ENCODE results near the gene TUFT1. TPM values are rescaled to one million over a fixed set of nuclear protein-coding genes. Genes with fewer than 3 reads are reported as not detected.

TUFT1 gene
- total and polyA plus RNA-seq, 2 of the 4 experiments (the other 2 are of a cell fraction) = 21.2 to 30.3 TPM

DNA sequence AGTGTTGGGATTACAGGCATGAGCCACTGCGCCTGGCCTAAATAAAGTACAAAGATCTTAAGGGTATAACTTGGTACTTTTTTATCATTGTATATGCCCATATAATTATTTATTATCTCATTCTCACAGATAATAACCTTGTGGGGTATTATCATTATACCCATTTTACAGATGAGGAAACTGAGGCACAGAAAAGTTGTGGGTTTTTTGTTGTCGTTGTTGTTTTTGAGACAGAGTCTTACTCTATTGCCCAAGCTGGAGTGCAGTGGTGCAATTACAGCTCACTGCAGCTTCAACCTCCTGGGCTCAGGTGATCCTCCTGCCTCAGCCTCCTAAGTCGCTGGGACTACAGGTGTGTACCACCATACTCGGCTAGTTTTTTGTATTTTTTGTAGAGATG lies 24.8 kb upstream of the TUFT1 start:
- ATAC-seq (ENCODE audit: low read depth) (no peak), DNase-seq (no peak)
- dilution Hi-C loops (cut with HindIII; ENCODE audit: low sequenced_read_pairs, unreplicated experiment) = no loop called here
- ChIA-PET CTCF (no interaction called here), POLR2A (ENCODE audit: unreplicated experiment) (no interaction called here)
- Histone ChIP-seq H3K14ac (replicated peaks; ENCODE audit: low read depth, low read length) (no peak overlapping the region), H2AFZ (replicated peaks; ENCODE audit: low read length, poor library complexity) (no peak overlapping the region), H3K9me1 (ENCODE audit: insufficient read depth, low read length) (0 out of 2 replicates have a peak, but pooled peaks cover 3% of the 10 kb centered on the region), H3K4me3 (ENCODE audit: insufficient read depth, low read depth, low read length) (no peak overlapping the region), H4K91ac (ENCODE audit: insufficient read depth, low read depth, low read length) (no peak overlapping the region), H3K27ac (ENCODE audit: insufficient read depth, low read length) (no peak overlapping the region), H2AK9ac (replicated peaks; ENCODE audit: low read depth, low read length, poor library complexity) (no peak overlapping the region), H4K8ac (ENCODE audit: low read depth in 2 of 2, low read length in 2 of 2) (no peak overlapping the region), H4K20me1 (ENCODE audit: insufficient read depth, low read length) (no peaks in the 10 kb centered on the region), H2BK15ac (ENCODE audit: low read depth, low read length) (no peak overlapping the region), H3K4ac (ENCODE audit: low read depth, low read length) (no peak overlapping the region), H2BK5ac (ENCODE audit: low read depth, low read length, poor library complexity, severe bottlenecking) (no peak overlapping the region), H3K36me3 (ENCODE audit: control insufficient read depth, insufficient read depth, low read length) (no peaks in the 10 kb centered on the region), H3K9me3 (ENCODE audit: control insufficient read depth, insufficient read depth, low read length) (no peaks in the 10 kb centered on the region), H3K79me1 (ENCODE audit: low read depth in 1 of 2, low read length in 2 of 2) (no peaks in the 10 kb centered on the region), H3K4me2 (ENCODE audit: low read depth, low read length) (no peak overlapping the region), H2AK5ac (ENCODE audit: low read depth, low read length) (no peak overlapping the region), H3K9ac (ENCODE audit: low read depth, low read length) (no peak overlapping the region), H3K23ac (ENCODE audit: low read depth, low read length) (no peak overlapping the region), H3K27me3 (ENCODE audit: control insufficient read depth, insufficient read depth, low read length) (peaks cover 32% of the 10 kb centered on the region), H3K18ac (ENCODE audit: low read depth, low read length) (no peak overlapping the region), H3K56ac (ENCODE audit: extremely low read depth, insufficient read depth, low read length) (no peak overlapping the region), H3K4me1 (ENCODE audit: control insufficient read depth, insufficient read depth, low read length) (peaks cover 7% of the 10 kb centered on the region), H2BK20ac (ENCODE audit: low read depth, low read length) (no peak overlapping the region), H4K5ac (ENCODE audit: low read depth, low read length) (no peak overlapping the region), H2BK120ac (ENCODE audit: low read depth, low read length) (no peak overlapping the region)
- WGBS, 2 experiments (ENCODE audit: extremely low coverage in 2 of 2, insufficient read length in 1 of 2) = no CpG with 5 or more reads among the region's 4 CpGs
- TF ChIP-seq RCOR1 (IDR thresholded peaks at IDR 0.05; ENCODE audit: insufficient replicate concordance, low read length) (no peak), RAD21 (IDR thresholded peaks at IDR 0.05; ENCODE audit: low read length) (no peak), CTCF (conservative IDR thresholded peaks at IDR 0.05; ENCODE audit: low read depth, low read length) (no peak), MXI1 (IDR thresholded peaks at IDR 0.05; ENCODE audit: borderline replicate concordance, low read depth, low read length) (no peak), CEBPB (IDR thresholded peaks at IDR 0.05; ENCODE audit: low read depth, low read length) (no peak), FOS (IDR thresholded peaks at IDR 0.05; ENCODE audit: low read depth, low read length) (no peak), NFE2L2 (IDR thresholded peaks at IDR 0.05; ENCODE audit: low read depth, low read length) (no peak), POLR2A (IDR thresholded peaks at IDR 0.05; ENCODE audit: low read depth, low read length) (no peak)
- TF ChIP-seq, protein P1, sequence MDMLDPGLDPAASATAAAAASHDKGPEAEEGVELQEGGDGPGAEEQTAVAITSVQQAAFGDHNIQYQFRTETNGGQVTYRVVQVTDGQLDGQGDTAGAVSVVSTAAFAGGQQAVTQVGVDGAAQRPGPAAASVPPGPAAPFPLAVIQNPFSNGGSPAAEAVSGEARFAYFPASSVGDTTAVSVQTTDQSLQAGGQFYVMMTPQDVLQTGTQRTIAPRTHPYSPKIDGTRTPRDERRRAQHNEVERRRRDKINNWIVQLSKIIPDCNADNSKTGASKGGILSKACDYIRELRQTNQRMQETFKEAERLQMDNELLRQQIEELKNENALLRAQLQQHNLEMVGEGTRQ (IDR thresholded peaks at IDR 0.05; ENCODE audit: low read depth, low read length) = no peak
- in situ Hi-C loops (cut with MboI; ENCODE audit: low sequenced_read_pairs) = no loop called here
- BruUV-seq (replicated peaks) = no TSS peak
- intact Hi-C loops (cut with micrococcal nuclease) = no loop called here
